ENCODE data around the gene MLLT6.
A peak's percentile ranks its signal among the peaks of the same experiment; 100 is the strongest.

Gene MLLT6

DNA sequence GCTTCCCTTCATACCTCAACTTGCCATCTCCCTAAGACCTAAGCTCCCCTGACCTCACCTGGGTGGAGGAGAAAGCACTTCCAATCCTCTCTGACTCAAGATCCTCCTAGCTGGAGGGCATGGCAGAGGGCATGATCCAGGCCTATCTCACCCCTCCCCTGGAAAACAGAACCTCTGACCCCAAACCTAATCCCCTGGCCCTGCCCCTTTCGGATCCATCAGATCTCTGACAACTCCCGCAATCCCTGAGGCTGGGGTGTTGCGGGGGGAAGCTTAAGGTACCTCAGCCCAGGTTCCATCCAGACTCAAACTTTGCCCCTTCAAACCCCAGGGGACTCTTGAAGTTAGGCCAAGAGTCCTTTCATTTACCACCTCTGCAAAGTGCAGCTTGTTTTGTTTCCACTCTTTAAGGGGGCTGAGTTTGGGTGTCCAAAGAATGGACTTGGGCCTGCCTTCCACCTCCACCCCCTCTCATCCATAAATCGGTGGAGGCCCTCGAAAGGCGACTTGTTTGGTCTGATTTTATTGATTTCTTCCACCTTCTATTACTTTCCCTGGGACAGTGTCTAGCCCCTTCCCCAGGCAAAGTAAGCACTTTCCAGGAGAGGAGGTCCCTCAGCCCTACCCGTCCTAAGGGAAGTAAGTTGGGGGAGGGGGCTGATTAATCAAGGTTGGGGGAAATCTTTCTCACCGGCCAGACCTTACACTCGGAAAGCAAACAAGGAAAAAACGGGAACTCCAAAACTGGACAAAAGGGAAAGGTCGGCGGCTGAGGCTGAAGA is 32.9 kb upstream of the MLLT6 start:
- TF ChIP-seq, protein P1, sequence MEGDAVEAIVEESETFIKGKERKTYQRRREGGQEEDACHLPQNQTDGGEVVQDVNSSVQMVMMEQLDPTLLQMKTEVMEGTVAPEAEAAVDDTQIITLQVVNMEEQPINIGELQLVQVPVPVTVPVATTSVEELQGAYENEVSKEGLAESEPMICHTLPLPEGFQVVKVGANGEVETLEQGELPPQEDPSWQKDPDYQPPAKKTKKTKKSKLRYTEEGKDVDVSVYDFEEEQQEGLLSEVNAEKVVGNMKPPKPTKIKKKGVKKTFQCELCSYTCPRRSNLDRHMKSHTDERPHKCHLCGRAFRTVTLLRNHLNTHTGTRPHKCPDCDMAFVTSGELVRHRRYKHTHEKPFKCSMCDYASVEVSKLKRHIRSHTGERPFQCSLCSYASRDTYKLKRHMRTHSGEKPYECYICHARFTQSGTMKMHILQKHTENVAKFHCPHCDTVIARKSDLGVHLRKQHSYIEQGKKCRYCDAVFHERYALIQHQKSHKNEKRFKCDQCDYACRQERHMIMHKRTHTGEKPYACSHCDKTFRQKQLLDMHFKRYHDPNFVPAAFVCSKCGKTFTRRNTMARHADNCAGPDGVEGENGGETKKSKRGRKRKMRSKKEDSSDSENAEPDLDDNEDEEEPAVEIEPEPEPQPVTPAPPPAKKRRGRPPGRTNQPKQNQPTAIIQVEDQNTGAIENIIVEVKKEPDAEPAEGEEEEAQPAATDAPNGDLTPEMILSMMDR (conservative IDR thresholded peaks at IDR 0.05; ENCODE audit: low read depth, low read length), result no peak
- DNase-seq (ENCODE audit: low read depth), result no peak
- H3K4me3 ChIP-seq (ENCODE audit: low read depth, low read length), result no peak overlapping the region

DNA sequence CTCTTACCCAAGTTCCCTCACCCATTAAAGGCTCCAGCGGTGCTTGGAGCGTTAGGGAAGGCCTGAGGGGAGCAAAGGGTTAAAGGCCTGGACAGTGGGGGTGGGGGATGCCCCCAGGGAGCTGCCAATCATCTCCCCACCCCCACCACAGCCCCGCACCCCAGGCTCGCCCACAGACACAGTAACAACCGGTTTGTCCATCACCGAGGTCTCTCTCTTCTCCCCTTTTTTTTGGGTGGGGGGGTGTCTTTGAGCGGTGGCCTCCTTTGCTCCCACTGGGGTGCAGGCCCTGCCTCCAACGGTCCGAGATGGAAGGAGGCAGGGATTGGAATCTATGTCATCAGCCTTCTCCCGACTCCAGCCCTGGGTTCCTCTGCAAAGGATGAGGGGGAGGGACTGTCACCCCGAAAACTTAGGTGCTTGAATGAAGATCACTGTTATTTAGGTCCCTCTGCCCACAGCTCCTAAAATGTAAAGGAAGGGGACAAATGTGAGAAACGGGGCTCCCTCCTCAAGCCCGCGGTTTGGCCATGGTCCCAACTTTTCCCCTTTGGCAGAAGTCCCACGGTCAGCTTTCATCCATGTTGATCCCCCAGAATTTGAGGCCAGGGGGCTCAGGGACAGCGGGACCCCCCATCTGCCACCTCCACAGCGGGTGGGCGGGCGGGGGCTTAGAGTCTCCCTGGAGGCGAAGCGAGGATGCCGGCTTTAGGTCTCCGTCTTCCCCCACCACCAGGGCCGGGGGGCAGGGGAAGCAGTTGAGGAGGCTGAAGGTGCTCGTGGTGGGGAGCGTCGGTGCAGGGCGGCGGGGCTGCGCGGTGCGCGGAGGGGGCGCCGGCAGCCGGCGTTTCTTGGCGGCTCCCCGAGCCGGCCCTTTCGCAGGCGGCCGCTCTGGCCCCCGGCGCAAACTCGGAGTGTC is 32.0 kb upstream of the MLLT6 start:
- no peak overlapping the region for H3K4me3 ChIP-seq (ENCODE audit: low read depth, low read length)
- no peak for DNase-seq (ENCODE audit: low read depth)
- TF ChIP-seq, protein P1 (conservative IDR thresholded peaks at IDR 0.05; ENCODE audit: low read depth, low read length), result no peak

DNA sequence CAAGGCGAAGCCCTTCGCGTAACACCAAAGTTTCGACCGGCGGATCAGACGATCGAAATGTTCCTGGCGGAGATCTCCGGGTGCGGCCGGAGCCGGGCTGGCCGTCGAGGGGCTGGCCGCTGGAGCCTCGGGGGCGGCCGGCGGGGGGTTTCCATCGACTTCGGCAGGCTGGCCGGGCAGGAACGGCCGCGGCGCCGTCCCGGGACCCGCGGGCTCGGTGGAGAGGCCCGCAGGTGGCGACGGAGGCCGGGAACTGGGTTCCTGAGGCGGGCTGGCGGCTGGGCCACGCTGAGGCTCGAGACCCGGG is 31.4 kb upstream of the MLLT6 start:
- TF ChIP-seq, protein P1 (conservative IDR thresholded peaks at IDR 0.05; ENCODE audit: low read depth, low read length), result no peak
- no peak overlapping the region for H3K4me3 ChIP-seq (ENCODE audit: low read depth, low read length)
- DNase-seq (ENCODE audit: low read depth), result no peak

DNA sequence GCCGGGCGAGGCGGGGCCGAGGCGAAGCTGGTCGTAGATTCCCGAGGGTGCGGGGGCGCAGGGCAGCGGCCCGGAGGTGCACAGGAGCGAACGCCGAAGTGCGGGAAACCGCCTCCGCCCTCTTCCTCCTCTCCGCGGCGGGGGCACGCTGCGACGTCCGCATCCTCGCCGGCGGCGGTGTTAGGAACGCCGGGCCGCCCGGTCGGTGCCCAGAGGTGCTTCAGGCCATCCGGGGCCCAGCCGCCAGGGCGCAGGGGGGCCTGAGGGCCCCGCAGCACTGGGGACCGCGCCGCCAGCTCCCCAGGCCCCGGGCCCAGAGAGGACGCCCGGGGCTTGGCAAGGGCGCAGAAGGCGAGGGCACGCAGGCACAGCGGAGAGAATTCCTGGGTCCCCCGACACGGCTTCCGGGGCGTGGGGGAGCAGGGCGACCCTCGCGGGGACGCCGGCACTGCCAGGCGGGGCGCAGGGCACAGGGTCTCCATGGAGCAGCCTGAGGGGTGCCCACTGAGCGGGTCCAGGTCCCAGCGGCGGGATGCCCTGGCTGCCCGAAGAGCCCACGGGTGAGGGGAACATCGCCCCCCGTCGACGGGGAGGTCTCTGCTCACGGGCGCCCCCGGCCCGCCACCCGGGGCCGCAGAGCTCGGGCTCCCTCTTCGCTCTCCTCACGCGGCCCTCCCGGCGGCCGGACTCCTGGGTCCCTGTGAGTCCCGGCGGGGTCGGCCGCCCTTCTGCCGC is 30.9 kb upstream of the MLLT6 start:
- TF ChIP-seq, protein P1 (conservative IDR thresholded peaks at IDR 0.05; ENCODE audit: low read depth, low read length), result no peak
- no peak for DNase-seq (ENCODE audit: low read depth)
- peak overlapping the region; percentile 50 for H3K4me3 ChIP-seq (ENCODE audit: low read depth, low read length)

DNA sequence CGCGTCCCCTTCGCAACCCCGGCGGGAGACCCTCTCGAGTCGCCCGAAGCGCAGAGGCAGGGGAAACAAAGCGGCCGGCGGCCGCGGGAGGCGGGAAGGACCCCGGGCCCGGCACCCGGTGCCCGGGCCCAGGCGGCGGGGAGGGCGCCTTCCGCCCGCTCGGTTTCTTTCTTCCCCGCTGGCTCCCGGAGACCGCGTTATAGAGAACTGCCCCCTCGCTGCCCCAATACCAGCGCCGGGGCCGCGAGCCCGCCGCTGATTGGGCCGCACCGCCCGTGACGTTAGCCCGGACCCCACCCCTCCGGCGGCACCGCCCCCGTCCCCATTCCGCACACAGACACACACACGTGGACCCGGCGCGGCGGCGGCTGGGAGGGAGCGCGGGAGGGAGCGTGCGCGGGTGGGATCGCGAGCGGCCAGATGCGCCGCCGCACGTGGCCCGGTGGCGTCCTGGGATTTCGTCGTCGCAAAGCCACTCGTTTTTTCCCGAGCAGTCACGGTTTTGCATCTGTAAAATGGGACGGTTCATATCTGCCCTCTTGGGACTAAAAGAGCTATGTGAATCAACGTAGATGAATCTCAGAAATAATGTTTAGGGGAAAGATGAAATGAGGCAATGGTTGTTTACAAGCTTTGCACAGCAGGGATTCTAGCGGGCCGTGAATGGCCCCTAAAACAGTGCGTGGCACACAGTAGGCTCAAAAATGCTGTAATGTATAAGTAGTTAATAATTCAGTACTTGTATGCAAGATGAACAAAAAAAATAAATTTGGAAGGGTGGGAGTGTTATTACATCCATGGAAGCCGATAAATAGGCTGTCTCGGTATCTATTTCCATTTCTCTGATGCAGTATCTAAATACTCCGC is 30.1 kb upstream of the MLLT6 start, which contains the start of gene EPOP:
Gene EPOP, minus strand, starts transcription at position 209 of the 867 bp plus-strand sequence. CDS start 462 bp downstream, outside the sequence.
- H3K4me3 ChIP-seq (ENCODE audit: low read depth, low read length), result peak within 1 kb of the TSS; percentile 50
- TF ChIP-seq, protein P1 (conservative IDR thresholded peaks at IDR 0.05; ENCODE audit: low read depth, low read length), result no peak
- peak; percentile 76 for DNase-seq (ENCODE audit: low read depth)

Data from choroid plexus epithelial cell (primary cell).